ENCODE measurements around the gene APRT.

The APRT gene

DNA sequence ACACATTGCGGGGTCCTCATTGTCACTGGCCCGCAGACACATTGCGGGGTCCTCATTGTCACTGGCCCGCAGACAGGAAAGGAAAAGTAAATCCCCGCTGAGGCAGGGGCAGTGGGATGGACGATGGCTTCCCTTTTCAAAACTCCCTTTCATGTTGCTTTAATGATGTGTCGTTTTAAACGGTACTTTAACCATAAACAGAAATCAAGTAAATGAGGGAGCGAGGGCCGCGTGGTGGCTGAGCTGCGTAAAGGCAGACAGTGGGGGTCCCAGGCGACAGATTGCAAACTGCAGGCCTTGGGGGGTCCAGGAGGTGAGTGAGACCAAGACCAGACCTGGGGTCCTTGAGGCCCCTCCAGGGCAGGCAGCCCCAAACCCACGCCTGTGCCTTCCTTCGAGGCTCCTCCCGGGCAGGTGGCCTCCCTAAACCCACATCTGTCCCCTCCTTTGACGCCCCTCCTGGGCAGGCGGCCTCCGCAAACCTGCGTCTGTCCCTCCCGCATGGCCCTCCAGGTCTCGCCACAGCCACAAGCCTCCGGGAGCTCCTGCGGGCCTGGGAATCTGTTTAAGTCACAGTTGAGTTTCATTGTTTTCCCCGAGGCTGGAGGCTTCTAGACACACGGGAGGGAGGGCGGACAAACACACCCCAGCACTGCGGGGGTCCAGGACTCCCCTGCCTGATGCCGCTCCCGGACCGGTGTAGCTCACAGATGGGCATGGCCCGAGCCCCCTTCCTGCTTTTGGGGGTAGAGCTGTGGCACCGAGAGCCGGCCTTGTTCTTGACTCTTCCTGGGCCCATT is 34.1 kb downstream of the APRT start:
- peaks cover 100% of the 10 kb centered on the region for H3K79me2 ChIP-seq (ENCODE audit: control insufficient read depth, low read length)

DNA sequence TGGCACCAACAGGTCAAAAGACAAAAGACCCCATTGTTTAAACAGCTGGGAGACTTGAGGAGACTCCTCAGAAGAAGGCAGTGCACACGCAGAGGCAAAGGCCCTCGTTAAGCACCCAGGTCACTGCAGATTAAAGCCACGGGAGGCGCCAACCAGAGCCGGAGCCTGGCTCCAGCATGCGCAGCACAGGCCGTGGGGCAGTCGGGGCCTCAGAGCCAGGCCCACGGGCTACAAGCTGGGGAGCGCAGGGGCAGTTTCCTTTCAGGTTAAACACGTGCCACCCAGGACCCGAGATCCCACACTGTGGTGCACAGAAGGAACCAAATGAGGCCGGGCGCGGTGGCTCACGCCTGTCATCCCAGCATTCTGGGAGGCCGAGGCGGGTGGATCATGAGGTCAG is 35.9 kb downstream of the APRT start:
- Histone ChIP-seq H4K20me1 (ENCODE audit: control insufficient read depth, insufficient read depth, low read depth, low read length) (peaks cover 12% of the 10 kb centered on the region; the same call in 1 of the 2 replicates), H3K4me3 (ENCODE audit: low read length) (no peak overlapping the region), H3K27ac (ENCODE audit: low read depth, low read length) (no peak overlapping the region), H3K4me1 (ENCODE audit: control insufficient read depth, low read length) (peaks cover 30% of the 10 kb centered on the region), H3K36me3 (ENCODE audit: control insufficient read depth, low read length) (peaks cover 30% of the 10 kb centered on the region), H3K9me3 (ENCODE audit: control insufficient read depth, insufficient read depth, low read length) (no peaks in the 10 kb centered on the region), H3F3A (ENCODE audit: control insufficient read depth, insufficient read depth) (0 out of 2 replicates have a peak, but pooled peaks cover 4% of the 10 kb centered on the region), H3K27me3 (ENCODE audit: control insufficient read depth, low read length) (no peaks in the 10 kb centered on the region), H3K79me2 (ENCODE audit: control insufficient read depth, low read length) (peaks cover 99% of the 10 kb centered on the region), H3K4me2 (ENCODE audit: low read length) (no peak overlapping the region), H3K9me2 (replicated peaks; ENCODE audit: control insufficient read depth, low read length) (no peaks in the 10 kb centered on the region)
- TF ChIP-seq, protein P1, sequence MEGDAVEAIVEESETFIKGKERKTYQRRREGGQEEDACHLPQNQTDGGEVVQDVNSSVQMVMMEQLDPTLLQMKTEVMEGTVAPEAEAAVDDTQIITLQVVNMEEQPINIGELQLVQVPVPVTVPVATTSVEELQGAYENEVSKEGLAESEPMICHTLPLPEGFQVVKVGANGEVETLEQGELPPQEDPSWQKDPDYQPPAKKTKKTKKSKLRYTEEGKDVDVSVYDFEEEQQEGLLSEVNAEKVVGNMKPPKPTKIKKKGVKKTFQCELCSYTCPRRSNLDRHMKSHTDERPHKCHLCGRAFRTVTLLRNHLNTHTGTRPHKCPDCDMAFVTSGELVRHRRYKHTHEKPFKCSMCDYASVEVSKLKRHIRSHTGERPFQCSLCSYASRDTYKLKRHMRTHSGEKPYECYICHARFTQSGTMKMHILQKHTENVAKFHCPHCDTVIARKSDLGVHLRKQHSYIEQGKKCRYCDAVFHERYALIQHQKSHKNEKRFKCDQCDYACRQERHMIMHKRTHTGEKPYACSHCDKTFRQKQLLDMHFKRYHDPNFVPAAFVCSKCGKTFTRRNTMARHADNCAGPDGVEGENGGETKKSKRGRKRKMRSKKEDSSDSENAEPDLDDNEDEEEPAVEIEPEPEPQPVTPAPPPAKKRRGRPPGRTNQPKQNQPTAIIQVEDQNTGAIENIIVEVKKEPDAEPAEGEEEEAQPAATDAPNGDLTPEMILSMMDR (IDR thresholded peaks at IDR 0.05; ENCODE audit: low read depth, low read length, poor library complexity, severe bottlenecking): no peak
- TF ChIP-seq EZH2phosphoT487 (IDR thresholded peaks at IDR 0.05; ENCODE audit: borderline replicate concordance, low read length): no peak

More for the DNA sequence above, 34.1 kb downstream of the APRT start:
- H3K4me3 ChIP-seq (ENCODE audit: low read length): no peak overlapping the region
- H3K36me3 ChIP-seq (ENCODE audit: control insufficient read depth, low read length): peaks cover 42% of the 10 kb centered on the region
- no peaks in the 10 kb centered on the region for H3K27me3 ChIP-seq (ENCODE audit: control insufficient read depth, low read length)
- TF ChIP-seq, protein P1 (IDR thresholded peaks at IDR 0.05; ENCODE audit: low read depth, low read length, poor library complexity, severe bottlenecking): no peak
- no peak for TF ChIP-seq EZH2phosphoT487 (IDR thresholded peaks at IDR 0.05; ENCODE audit: borderline replicate concordance, low read length)
- H4K20me1 ChIP-seq (ENCODE audit: control insufficient read depth, insufficient read depth, low read depth, low read length): peaks cover 16% of the 10 kb centered on the region
- H3K9me2 ChIP-seq (replicated peaks; ENCODE audit: control insufficient read depth, low read length): no peaks in the 10 kb centered on the region
- no peak overlapping the region for H3K4me2 ChIP-seq (ENCODE audit: low read length)
- H3F3A ChIP-seq (ENCODE audit: control insufficient read depth, insufficient read depth): no peaks in the 10 kb centered on the region
- no peak overlapping the region for H3K27ac ChIP-seq (ENCODE audit: low read depth, low read length)
- peaks cover 33% of the 10 kb centered on the region for H3K4me1 ChIP-seq (ENCODE audit: control insufficient read depth, low read length)
- no peaks in the 10 kb centered on the region for H3K9me3 ChIP-seq (ENCODE audit: control insufficient read depth, insufficient read depth, low read length)

DNA sequence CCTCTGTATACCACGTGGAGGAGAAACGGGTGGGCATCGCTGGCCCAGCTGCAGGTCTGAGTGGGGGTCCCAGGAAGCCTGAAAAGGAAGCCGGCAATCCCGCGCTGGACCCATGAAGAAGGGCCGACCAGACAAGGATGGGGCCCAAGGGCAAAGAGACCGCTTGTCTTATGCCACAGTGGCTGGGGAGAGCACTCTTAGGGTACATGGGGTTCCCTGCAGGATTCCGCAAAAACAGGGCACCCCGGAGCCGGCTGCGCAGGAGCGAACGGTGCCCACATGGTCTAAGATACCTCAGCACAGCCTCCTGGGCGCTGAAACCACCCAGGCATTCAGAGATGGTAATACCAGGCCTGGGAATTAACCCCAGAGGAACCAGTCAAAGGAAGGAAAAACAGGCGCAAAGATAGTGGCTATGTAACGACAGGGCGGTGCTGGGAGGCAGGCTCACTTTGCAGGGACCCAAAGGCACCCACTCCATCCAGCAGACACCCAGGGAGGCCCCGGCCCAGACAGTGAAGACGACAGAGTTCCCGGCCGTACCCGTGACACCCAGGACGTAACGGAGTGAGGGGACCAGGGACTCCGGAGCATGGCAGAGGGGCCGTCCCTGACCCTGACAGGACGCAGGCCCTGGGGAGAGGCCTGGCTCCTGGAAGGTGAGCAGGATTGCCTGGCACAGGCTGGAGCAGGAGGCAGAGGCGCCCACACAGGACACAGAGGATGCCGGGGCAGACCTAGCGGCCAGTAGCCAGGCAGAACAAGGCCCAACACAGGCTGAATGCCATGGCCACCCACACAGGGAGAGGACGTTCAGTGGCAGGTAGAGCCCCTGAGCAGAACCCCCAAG is 37.0 kb downstream of the APRT start:
- Histone ChIP-seq H3K4me2 (ENCODE audit: low read length) (no peak overlapping the region), H3K9me2 (replicated peaks; ENCODE audit: control insufficient read depth, low read length) (no peaks in the 10 kb centered on the region), H3K27ac (ENCODE audit: low read depth, low read length) (no peak overlapping the region), H3K4me3 (ENCODE audit: low read length) (no peak overlapping the region), H3F3A (ENCODE audit: control insufficient read depth, insufficient read depth) (0 out of 2 replicates have a peak, but pooled peaks cover 4% of the 10 kb centered on the region), H3K9me3 (ENCODE audit: control insufficient read depth, insufficient read depth, low read length) (no peaks in the 10 kb centered on the region), H3K27me3 (ENCODE audit: control insufficient read depth, low read length) (no peaks in the 10 kb centered on the region), H3K4me1 (ENCODE audit: control insufficient read depth, low read length) (peaks cover 33% of the 10 kb centered on the region), H4K20me1 (ENCODE audit: control insufficient read depth, insufficient read depth, low read depth, low read length) (peaks cover 17% of the 10 kb centered on the region), H3K79me2 (ENCODE audit: control insufficient read depth, low read length) (peaks cover 99% of the 10 kb centered on the region), H3K36me3 (ENCODE audit: control insufficient read depth, low read length) (peaks cover 25% of the 10 kb centered on the region)
- no peak for TF ChIP-seq EZH2phosphoT487 (IDR thresholded peaks at IDR 0.05; ENCODE audit: borderline replicate concordance, low read length)
- TF ChIP-seq, protein P1 (IDR thresholded peaks at IDR 0.05; ENCODE audit: low read depth, low read length, poor library complexity, severe bottlenecking): no peak

Data from DOHH2 (cell line).